Activated T-cell treated with anti-CD3 and anti-CD28 coated beads, Interleukin-2, amount 50 U/mL, for 48 hours (primary cell): ENCODE data around the gene NME7.
"Not testable (repeated sequence)": the region's sequence is repeated elsewhere in the genome, so short reads cannot be mapped to it uniquely, and the experiment has no call there.

Source experiments
- DNase-seq, 2 experiments: peaks; one replicate each; pipeline ENCODE4 v3.0.0-alpha.2; 2020

Gene NME7

DNA sequence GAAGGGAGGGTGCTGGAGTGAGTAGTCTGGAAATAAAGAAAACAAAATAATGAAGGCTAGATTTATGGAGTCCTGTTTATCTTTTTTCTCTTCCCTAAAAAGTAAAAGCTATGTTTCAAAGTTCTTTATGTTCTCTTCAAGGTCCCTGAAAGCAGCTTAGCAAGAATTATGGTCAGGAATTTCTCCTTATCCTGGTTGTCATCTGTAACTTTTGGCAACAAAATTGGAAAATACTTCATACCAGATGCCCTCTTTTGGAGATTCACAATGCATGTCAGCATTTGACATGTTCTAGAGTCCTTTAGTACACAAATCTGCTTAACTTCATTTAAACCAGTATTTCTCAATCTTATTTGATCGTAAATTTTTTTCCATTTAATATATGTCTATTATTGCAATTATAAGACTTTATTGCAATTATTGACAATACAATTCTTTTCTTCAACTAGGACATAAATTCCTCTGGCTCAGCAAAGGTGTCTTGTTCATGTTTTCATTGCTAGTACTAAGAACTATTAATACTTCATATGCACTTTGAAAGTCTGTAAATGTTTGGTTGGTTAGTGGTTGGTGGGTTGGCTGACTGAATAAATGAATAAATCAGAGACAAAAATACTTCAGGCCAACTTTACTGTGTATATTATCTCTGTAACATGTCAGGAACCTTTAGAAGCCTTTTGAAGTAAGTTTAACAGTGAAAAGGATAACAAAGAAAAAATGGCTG is 159.6 kb downstream of the NME7 start:
- DNase-seq = no peak

DNA sequence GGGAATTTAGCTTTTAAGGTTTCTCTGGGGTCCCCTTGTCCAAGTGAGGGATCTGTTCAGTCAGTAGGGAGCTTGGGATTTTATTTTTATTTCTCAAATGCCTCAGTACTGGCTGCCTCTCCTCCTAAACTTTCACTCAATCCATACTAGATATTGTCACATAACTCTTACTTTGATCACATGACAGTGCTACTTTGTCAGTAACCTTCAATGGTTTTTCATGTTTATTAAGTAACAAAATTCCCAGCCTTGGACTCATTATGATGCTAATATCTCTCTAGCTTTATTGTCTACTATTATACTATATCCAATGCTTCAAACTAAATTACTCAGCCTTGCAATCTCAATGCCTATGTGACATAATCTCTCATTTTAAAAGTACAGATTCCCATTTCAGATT is 163.4 kb downstream of the NME7 start:
- DNase-seq = no peak

- no peak for DNase-seq
Observed at GRCh38 chr1:169202791-169203665, 164.6 kb downstream of the NME7 start.

GRCh38 chr1:169201084-169201619 is 166.4 kb downstream of the NME7 start:
- DNase-seq = no peak

DNA sequence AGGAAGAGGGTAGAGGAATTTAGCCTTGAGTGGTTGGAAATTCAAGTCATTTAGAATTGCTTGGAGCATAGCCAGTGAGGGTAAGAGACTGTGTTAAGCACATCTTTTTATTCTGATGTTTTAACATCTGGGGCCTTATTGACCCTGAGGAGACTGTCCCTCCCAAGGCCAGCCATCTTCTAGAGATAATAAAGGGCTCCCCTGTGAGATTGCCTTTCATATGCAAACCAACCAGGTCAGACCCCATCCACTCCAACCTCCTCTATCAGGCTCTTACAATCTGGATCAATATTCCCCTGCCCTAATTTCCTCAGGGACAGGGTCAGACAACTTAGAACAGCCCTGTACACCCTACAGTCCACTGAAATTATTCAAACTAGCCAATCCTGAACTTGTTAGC is 167.3 kb downstream of the NME7 start:
- no peak for DNase-seq

DNA sequence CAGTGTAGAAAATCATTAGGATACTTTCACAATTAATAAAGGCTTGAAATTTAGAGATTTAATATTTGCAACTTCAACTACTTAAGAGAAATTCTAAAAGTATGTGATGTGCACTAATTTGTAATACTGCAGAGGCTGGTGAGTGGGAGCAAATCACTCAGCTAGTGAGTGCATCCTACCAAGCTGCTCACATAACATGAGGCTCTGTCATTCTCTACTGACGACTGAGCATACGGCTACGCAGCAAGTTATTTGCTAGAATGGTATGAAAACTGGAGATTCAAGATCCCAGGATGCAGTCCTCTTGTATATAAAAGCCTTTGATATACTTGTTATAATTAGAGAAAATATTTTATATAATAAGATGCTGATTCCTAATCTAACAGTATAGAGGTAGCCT is 171.0 kb downstream of the NME7 start:
- DNase-seq = no peak

GRCh38 chr1:169196161-169196560 is 171.4 kb downstream of the NME7 start:
- no peak for DNase-seq

- no peak for DNase-seq
Observed at GRCh38 chr1:169193191-169193850, 174.3 kb downstream of the NME7 start.

GRCh38 chr1:169186106-169186505 is 181.5 kb downstream of the NME7 start:
- no peak for DNase-seq

- no peak for DNase-seq
Observed at GRCh38 chr1:169184812-169185211, 182.8 kb downstream of the NME7 start.

- DNase-seq = no peak
Observed at GRCh38 chr1:169180174-169180573, 187.4 kb downstream of the NME7 start.

DNA sequence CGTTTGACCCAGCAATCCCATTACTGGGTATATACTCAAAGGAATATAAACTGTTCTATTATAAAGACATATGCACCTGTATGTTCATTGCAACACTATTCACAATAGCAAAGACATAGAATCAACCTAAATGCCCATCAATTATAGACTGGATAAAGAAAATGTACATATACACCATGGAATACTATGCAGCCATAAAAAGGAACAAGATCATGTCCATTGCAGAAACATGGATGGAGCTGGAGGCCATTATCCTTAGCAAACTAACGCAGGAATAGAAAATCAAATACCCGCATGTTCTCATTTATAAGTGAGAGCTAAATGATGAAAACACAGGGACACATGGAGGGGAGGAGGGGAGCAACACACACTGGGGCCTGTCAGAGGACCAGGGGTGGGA is 188.2 kb downstream of the NME7 start:
- DNase-seq = not testable (repeated sequence)

- DNase-seq = no peak
Observed at GRCh38 chr1:169175461-169175860, 192.1 kb downstream of the NME7 start.

- no peak for DNase-seq
Observed at GRCh38 chr1:169163059-169163458, 204.5 kb downstream of the NME7 start.

- DNase-seq = no peak
Observed at GRCh38 chr1:169161496-169162194, 206.0 kb downstream of the NME7 start.

- no peak for DNase-seq
Observed at GRCh38 chr1:169160845-169161495, 206.6 kb downstream of the NME7 start.

DNA sequence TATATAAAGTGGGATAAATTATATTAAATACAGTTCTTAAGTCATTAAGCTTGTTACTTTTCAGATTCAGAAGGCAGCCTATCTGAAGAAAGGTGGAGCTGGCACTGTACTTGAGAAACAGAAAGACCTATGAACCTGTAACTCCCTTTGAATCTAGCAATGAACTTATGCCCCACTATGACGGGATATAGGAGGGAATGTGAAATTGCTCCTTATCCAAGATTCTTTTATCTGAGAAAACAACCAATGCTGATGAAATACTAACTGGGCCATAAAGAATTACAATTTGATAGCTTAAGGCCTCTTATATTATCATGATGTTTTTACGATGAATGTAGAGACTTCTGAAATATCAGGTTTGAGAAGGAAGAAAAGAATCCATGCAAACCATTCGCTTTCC is 211.0 kb downstream of the NME7 start:
- no peak for DNase-seq

GRCh38 chr1:169155675-169156074 is 211.9 kb downstream of the NME7 start:
- DNase-seq = no peak

GRCh38 chr1:169151338-169151837 is 216.2 kb downstream of the NME7 start:
- DNase-seq = no peak

GRCh38 chr1:169150641-169151337 is 216.8 kb downstream of the NME7 start:
- no peak for DNase-seq

GRCh38 chr1:169149555-169150286 is 217.9 kb downstream of the NME7 start:
- no peak for DNase-seq
